ENCODE results near the gene SPACA4. TPM values are rescaled to one million over a fixed set of nuclear protein-coding genes. Genes with fewer than 3 reads are reported as not detected.

SPACA4 gene
- total RNA-seq, 1 donor from 2014 or later: not detected

- intact Hi-C loops (cut with micrococcal nuclease): loop anchor here (2.0 kb wide), 2 partner anchors 30 to 256 kb away; partner anchors contain the start of gene TMEM143
These were observed 11.9 kb downstream of the SPACA4 start for GRCh38 chr19:48618278-48618915.

- intact Hi-C loops (cut with micrococcal nuclease): loop anchor here (1.0 to 2.0 kb wide), 6 partner anchors 18 to 374 kb away; partner anchors contain the start of genes DBP, GYS1, RUVBL2 and TMEM143
These were observed 12.6 kb downstream of the SPACA4 start, which contains the start of the genes RPL18 and SPHK2 for GRCh38 chr19:48618916-48619691. Gene RPL18 (minus strand): TSS chr19:48619178. CDS start chr19:48619143, 35 bp downstream. Gene SPHK2 (plus strand): TSS chr19:48619506. CDS start chr19:48620515, 1,009 bp downstream.

GRCh38 chr19:48619692-48620585 is 13.4 kb downstream of the SPACA4 start:
- intact Hi-C loops (cut with micrococcal nuclease): loop anchor here (1.0 to 2.0 kb wide), 6 partner anchors 17 to 373 kb away; partner anchors contain the start of genes DBP, GYS1, RUVBL2 and TMEM143

- intact Hi-C loops (cut with micrococcal nuclease): loop anchor here (1.0 kb wide), 1 partner anchor 11 kb away; no protein-coding TSS in a partner anchor
These were observed 17.1 kb downstream of the SPACA4 start for GRCh38 chr19:48623556-48624066.

GRCh38 chr19:48624067-48624594 is 17.6 kb downstream of the SPACA4 start:
- intact Hi-C loops (cut with micrococcal nuclease): loop anchor here (1.0 kb wide), 1 partner anchor 10 kb away; no protein-coding TSS in a partner anchor

- intact Hi-C loops (cut with micrococcal nuclease): loop anchor here (1.0 kb wide), 1 partner anchor 9 kb away; no protein-coding TSS in a partner anchor
These were observed 18.5 kb downstream of the SPACA4 start for GRCh38 chr19:48624791-48625723.

- intact Hi-C loops (cut with micrococcal nuclease): no loop called here
These were observed 19.4 kb downstream of the SPACA4 start for GRCh38 chr19:48625891-48626327.

- intact Hi-C loops (cut with micrococcal nuclease): no loop called here
These were observed 20.8 kb downstream of the SPACA4 start for GRCh38 chr19:48627201-48627864.

GRCh38 chr19:48627865-48628314 is 21.3 kb downstream of the SPACA4 start:
- intact Hi-C loops (cut with micrococcal nuclease): no loop called here

GRCh38 chr19:48628486-48629296 is 22.1 kb downstream of the SPACA4 start:
- intact Hi-C loops (cut with micrococcal nuclease): no loop called here

GRCh38 chr19:48629297-48629598 is 22.7 kb downstream of the SPACA4 start:
- intact Hi-C loops (cut with micrococcal nuclease): no loop called here

GRCh38 chr19:48629599-48630295 is 23.2 kb downstream of the SPACA4 start:
- intact Hi-C loops (cut with micrococcal nuclease): loop anchor here (10.0 kb wide), 1 partner anchor 335 kb away; the partner anchor contains the start of gene FTL

- intact Hi-C loops (cut with micrococcal nuclease): loop anchor here (10.0 kb wide), 1 partner anchor 334 kb away; the partner anchor contains the start of gene FTL
These were observed 23.9 kb downstream of the SPACA4 start for GRCh38 chr19:48630296-48631063.

- intact Hi-C loops (cut with micrococcal nuclease): loop anchor here (10.0 kb wide), 1 partner anchor 334 kb away; the partner anchor contains the start of gene FTL
These were observed 24.7 kb downstream of the SPACA4 start for GRCh38 chr19:48631225-48631624.

GRCh38 chr19:48632286-48632685 is 25.7 kb downstream of the SPACA4 start:
- intact Hi-C loops (cut with micrococcal nuclease): loop anchor here (10.0 kb wide), 1 partner anchor 333 kb away; the partner anchor contains the start of gene FTL

GRCh38 chr19:48632692-48633147 is 26.2 kb downstream of the SPACA4 start:
- intact Hi-C loops (cut with micrococcal nuclease): loop anchor here (10.0 kb wide), 1 partner anchor 332 kb away; the partner anchor contains the start of gene FTL
